DOHH2 (cell line): ENCODE data around the gene LONP2.

ENCODE experiments used
- H3F3A ChIP-seq: fragments of 200-600 bp; sonication (generic), shearing (Covaris generic); 2 replicates; pipeline ENCODE4 v1.6.0; 2016; ENCODE audit warnings: antibody characterized with exemption, mild to moderate bottlenecking; ENCODE audit not compliant: control insufficient read depth, insufficient read depth
- H3K27ac ChIP-seq: fragments of 200-600 bp; sonication (generic); 2 replicates; pipeline ENCODE4 v1.5.1; 2014; ENCODE audit warnings: low read depth, mild to moderate bottlenecking, low read length, moderate library complexity
- H3K27me3 ChIP-seq: fragments of 200-600 bp; sonication (generic); 2 replicates; pipeline ENCODE4 v1.6.1; 2014; ENCODE audit warnings: mild to moderate bottlenecking, low read length, mixed read lengths; ENCODE audit not compliant: control insufficient read depth
- H3K36me3 ChIP-seq: fragments of 200-600 bp; sonication (generic); 2 replicates; pipeline ENCODE4 v1.6.1; 2014; ENCODE audit warnings: mild to moderate bottlenecking, low read length, moderate library complexity, mixed read lengths; ENCODE audit not compliant: control insufficient read depth
- H3K4me1 ChIP-seq: fragments of 200-600 bp; sonication (generic); 2 replicates; pipeline ENCODE4 v1.6.1; 2014; ENCODE audit warnings: mild to moderate bottlenecking, low read length, mixed read lengths; ENCODE audit not compliant: control insufficient read depth
- H3K4me2 ChIP-seq: fragments of 200-600 bp; sonication (generic); 2 replicates; pipeline ENCODE4 v1.6.0; 2014; ENCODE audit warnings: mild to moderate bottlenecking, low read length, moderate library complexity
- H3K4me3 ChIP-seq: fragments of 200-600 bp; sonication (generic); 2 replicates; pipeline ENCODE4 v1.5.1; 2014; ENCODE audit warnings: mild to moderate bottlenecking, low read length, mixed read lengths
- H3K79me2 ChIP-seq: fragments of 200-600 bp; sonication (generic); 2 replicates; pipeline ENCODE4 v1.6.1; 2014; ENCODE audit warnings: mild to moderate bottlenecking, low read length, mixed read lengths; ENCODE audit not compliant: control insufficient read depth
- H3K9me2 ChIP-seq: fragments of 200-600 bp; sonication (generic); replicated peaks from 2 replicates; pipeline ENCODE4 v1.6.1; 2014; ENCODE audit warnings: mild to moderate bottlenecking, low read length, mixed read lengths; ENCODE audit not compliant: control insufficient read depth
- H3K9me3 ChIP-seq: fragments of 200-600 bp; sonication (generic); 2 replicates; pipeline ENCODE4 v1.6.1; 2014; ENCODE audit warnings: antibody characterized with exemption, low read length, mixed read lengths; ENCODE audit not compliant: control insufficient read depth, insufficient read depth
- H4K20me1 ChIP-seq: fragments of 200-600 bp; sonication (generic); 2 replicates; pipeline ENCODE4 v1.6.0; 2014; ENCODE audit warnings: low read depth, mild to moderate bottlenecking, antibody characterized with exemption, low read length, moderate library complexity; ENCODE audit not compliant: control insufficient read depth, insufficient read depth
- CTCF ChIP-seq: fragments of 200-600 bp; sonication (generic); IDR thresholded peaks from one replicate; pipeline ENCODE4 v1.5.1; 2014; ENCODE audit warnings: antibody characterized with exemption, mild to moderate bottlenecking, low read depth, low read length; ENCODE audit not compliant: poor library complexity, severe bottlenecking
- EZH2phosphoT487 ChIP-seq: fragments of 200-600 bp; sonication (generic); IDR thresholded peaks from 2 replicates; pipeline ENCODE4 v1.6.1; 2017; ENCODE audit warnings: borderline replicate concordance, mild to moderate bottlenecking, antibody characterized with exemption, low read length, moderate library complexity, mixed read lengths

The LONP2 gene

DNA sequence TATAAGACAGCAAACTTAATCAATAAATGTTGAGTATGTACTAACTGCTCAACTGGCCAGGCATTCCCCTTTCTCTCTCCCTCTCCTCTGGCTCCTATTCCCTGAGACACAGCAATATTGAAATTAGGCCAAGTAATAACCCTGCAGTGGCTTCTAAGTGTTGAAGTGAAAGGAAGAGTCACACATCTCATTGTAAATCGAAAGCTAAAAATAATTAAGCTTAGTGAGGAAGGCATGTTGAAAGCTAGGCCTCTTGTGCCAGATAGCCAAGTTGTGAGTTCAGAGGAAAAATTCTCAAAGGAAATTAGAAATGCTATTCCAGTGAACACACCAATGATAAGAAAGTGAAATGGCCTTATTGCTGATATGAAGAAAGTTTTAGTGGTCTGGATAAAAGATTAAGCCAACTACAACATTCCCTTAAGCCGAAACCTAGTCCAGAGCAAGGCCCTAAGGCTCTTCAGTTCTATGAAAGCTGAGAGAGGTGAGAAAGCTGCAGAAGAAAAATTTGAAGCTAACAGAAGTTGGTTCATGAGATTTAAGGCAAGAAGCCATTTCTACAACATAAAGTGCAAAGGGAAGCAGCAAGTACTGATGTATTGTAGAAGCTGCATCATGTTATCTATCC, 38.6 kb downstream of the LONP2 start:
- Histone ChIP-seq H3K27me3 (no peaks in the 10 kb centered on the region), H3K4me1 (no peaks in the 10 kb centered on the region), H3K27ac (no peak overlapping the region), H3K9me3 (peaks cover 6% of the 10 kb centered on the region; the same call in 1 of the 2 replicates), H3K36me3 (peaks cover 45% of the 10 kb centered on the region), H3K79me2 (no peaks in the 10 kb centered on the region), H4K20me1 (no peaks in the 10 kb centered on the region), H3K9me2 (no peaks in the 10 kb centered on the region), H3K4me3 (no peak overlapping the region), H3K4me2 (no peak overlapping the region), H3F3A (no peaks in the 10 kb centered on the region)
- TF ChIP-seq EZH2phosphoT487: no peak
- TF ChIP-seq CTCF: no peak

DNA sequence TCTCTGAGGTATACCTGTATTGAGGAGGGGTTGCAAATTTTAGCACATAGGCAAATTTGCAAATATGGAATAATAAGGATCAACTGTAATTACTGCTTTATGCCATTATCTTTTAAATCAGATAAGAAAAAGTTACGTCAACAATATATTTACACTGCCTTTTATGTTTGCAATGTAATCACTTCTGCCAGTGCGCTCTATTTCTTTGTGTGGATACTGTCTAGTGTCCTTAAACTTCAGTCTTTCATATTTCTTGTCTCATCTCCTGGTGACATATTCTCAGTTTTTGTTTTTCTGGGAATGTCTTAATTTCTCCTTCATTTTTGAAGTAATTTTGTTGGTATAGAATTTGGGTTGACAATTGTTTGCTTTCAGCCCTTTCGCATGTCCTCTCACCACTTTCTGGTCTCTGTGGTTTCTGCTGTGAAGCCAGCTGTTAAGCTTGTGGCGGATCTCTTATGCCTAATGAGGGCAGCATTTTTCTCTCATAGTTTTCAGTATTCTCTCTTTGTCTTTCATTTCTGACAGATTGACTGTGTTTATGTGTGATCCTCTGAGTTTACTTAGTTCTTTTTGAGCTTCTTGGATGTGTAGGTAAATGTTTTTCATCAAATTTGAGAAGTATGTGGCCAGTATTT, 40.8 kb downstream of the LONP2 start:
- Histone ChIP-seq H3K36me3 (peaks cover 39% of the 10 kb centered on the region), H3K27ac (no peak overlapping the region), H3K4me1 (no peaks in the 10 kb centered on the region), H3K4me3 (no peak overlapping the region), H3K9me3 (peaks cover 6% of the 10 kb centered on the region; the same call in 1 of the 2 replicates), H3K9me2 (no peaks in the 10 kb centered on the region), H3K4me2 (no peak overlapping the region), H3K27me3 (no peaks in the 10 kb centered on the region), H3K79me2 (no peaks in the 10 kb centered on the region), H3F3A (no peaks in the 10 kb centered on the region), H4K20me1 (no peaks in the 10 kb centered on the region)
- TF ChIP-seq EZH2phosphoT487 (no peak), CTCF (no peak)

GRCh38 chr16:48287239-48287638, 43.1 kb downstream of the LONP2 start:
- Histone ChIP-seq H3K79me2 (no peaks in the 10 kb centered on the region), H3K4me3 (no peak overlapping the region), H3K36me3 (peaks cover 40% of the 10 kb centered on the region), H3K9me2 (no peaks in the 10 kb centered on the region), H3K27me3 (no peaks in the 10 kb centered on the region), H3F3A (no peaks in the 10 kb centered on the region), H3K27ac (no peak overlapping the region), H3K9me3 (peaks cover 6% of the 10 kb centered on the region; the same call in 1 of the 2 replicates), H4K20me1 (no peaks in the 10 kb centered on the region), H3K4me2 (no peak overlapping the region), H3K4me1 (no peaks in the 10 kb centered on the region)
- TF ChIP-seq EZH2phosphoT487 (no peak), CTCF (no peak)
